ENCODE measurements around the gene TBC1D22A. TPM values are rescaled to one million over a fixed set of nuclear protein-coding genes. Genes with fewer than 3 reads are reported as not detected.

The TBC1D22A gene
- total RNA-seq, 4 donors from 2014 or later = 9.2 to 45.3 (median 22.8) TPM

- intact Hi-C loops (cut with DNase I; ENCODE audit: low total_unique reads) = no loop called here
- no peaks in the 10 kb centered on the region for H3K4me1 ChIP-seq
- DNase-seq = no peak
- H3K27me3 ChIP-seq = no peaks in the 10 kb centered on the region
- H3K4me3 ChIP-seq = no peak overlapping the region
- no peak for TF ChIP-seq CTCF (IDR thresholded peaks at IDR 0.05)
- TF ChIP-seq POLR2A (IDR thresholded peaks at IDR 0.05) = no peak
- H3K27ac ChIP-seq = no peak overlapping the region
- no peaks in the 10 kb centered on the region for H3K36me3 ChIP-seq
- H3K9me3 ChIP-seq = no peaks in the 10 kb centered on the region
Observed at GRCh38 chr22:47067911-47068625, 305.6 kb downstream of the TBC1D22A start.

DNA sequence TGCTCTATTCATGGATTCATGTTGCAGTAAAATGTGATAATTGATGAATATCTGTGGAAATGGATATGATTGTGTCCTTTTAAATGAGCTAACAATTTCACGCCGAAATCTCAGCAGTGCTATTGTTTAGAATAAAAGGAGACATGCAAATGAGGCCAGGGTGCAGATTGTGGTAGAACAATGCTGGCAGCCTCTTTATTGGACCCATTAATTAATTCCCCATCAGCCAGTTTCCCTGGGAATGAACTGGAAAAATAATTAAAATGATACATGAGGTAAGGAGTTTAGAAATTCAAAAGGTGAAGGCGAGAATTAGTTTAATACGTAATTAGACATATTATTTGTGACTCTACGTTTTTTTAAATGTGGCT lies 306.2 kb downstream of the TBC1D22A start:
- H3K4me3 ChIP-seq = no peak overlapping the region
- TF ChIP-seq POLR2A (IDR thresholded peaks at IDR 0.05) = no peak
- TF ChIP-seq CTCF (IDR thresholded peaks at IDR 0.05) = no peak
- intact Hi-C loops (cut with DNase I; ENCODE audit: low total_unique reads) = no loop called here
- no peak for DNase-seq
- H3K27ac ChIP-seq = no peak overlapping the region
- H3K36me3 ChIP-seq = no peaks in the 10 kb centered on the region
- H3K9me3 ChIP-seq = no peaks in the 10 kb centered on the region
- H3K4me1 ChIP-seq = no peaks in the 10 kb centered on the region
- H3K27me3 ChIP-seq = no peaks in the 10 kb centered on the region

DNA sequence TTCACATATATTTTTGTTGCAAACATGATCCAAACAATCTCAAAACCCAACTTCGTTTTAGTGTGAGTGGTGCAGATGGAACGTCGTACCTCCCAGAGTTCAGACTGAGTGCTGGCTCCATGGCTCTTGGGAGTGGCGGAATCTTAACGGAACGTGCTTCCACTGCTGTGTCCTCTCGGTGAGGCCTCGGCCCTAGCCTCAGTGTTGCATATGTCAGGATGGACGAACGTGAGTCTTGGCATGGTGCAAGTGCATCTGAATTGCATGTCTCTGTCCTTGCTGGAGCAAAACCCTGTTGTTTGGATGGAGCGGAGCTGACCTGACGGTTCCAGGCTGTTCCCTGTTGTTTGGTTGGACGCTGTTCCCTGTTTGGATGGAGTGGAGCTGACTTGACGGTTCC lies 306.8 kb downstream of the TBC1D22A start:
- H3K4me1 ChIP-seq = no peaks in the 10 kb centered on the region
- H3K9me3 ChIP-seq = no peaks in the 10 kb centered on the region
- TF ChIP-seq POLR2A (IDR thresholded peaks at IDR 0.05) (no peak), CTCF (IDR thresholded peaks at IDR 0.05) (no peak)
- H3K27me3 ChIP-seq = no peaks in the 10 kb centered on the region
- intact Hi-C loops (cut with DNase I; ENCODE audit: low total_unique reads) = no loop called here
- no peak overlapping the region for H3K4me3 ChIP-seq
- no peak overlapping the region for H3K27ac ChIP-seq
- no peak for DNase-seq
- H3K36me3 ChIP-seq = no peaks in the 10 kb centered on the region

DNA sequence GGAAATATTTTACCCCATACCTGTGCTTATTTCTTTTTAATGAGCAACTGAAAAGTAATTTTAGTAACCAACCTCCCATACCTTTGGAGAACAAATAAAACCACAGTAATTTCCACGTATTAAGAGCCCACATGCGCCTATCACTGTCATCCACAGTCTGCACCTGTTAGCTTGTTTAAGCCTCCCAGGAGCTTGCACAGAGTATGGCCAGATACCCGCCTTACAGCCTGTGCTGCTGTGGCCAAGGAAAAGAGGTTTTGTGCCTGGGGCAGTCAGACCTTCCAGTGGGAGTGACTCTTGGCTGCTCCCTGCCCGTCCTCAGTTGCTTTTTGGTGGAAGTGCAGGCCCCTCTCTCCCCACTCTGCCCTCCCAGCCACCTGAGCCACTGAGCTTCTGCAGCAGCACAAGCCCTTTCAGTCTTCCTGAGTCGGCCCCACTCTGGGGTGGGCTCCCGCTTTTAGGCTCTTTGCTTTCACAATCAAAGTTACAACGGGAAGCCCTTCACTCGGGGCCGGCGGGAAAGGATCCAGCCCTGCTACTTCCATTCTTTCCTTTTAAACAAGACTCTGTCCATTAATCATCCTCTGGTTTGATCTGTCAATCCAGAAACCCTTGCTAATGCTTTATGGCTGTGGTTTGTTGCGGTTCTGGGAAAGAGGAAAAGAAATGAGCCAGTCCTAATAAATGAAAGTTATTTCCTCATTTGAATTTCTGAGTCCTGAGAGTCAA lies 308.8 kb downstream of the TBC1D22A start:
- intact Hi-C loops (cut with DNase I; ENCODE audit: low total_unique reads) = no loop called here
- Histone ChIP-seq H3K9me3 (no peaks in the 10 kb centered on the region), H3K36me3 (no peaks in the 10 kb centered on the region), H3K27ac (no peak overlapping the region), H3K4me1 (no peaks in the 10 kb centered on the region), H3K4me3 (no peak overlapping the region), H3K27me3 (no peaks in the 10 kb centered on the region)
- DNase-seq = no peak
- TF ChIP-seq CTCF (IDR thresholded peaks at IDR 0.05) = no peak
- no peak for TF ChIP-seq POLR2A (IDR thresholded peaks at IDR 0.05)
